ENCODE results near the gene PEX14. TPM values are rescaled to one million over a fixed set of nuclear protein-coding genes. Genes with fewer than 3 reads are reported as not detected.

Gene PEX14
- polyA plus RNA-seq, 1 donor from 2014 or later: 13.5 TPM

DNA sequence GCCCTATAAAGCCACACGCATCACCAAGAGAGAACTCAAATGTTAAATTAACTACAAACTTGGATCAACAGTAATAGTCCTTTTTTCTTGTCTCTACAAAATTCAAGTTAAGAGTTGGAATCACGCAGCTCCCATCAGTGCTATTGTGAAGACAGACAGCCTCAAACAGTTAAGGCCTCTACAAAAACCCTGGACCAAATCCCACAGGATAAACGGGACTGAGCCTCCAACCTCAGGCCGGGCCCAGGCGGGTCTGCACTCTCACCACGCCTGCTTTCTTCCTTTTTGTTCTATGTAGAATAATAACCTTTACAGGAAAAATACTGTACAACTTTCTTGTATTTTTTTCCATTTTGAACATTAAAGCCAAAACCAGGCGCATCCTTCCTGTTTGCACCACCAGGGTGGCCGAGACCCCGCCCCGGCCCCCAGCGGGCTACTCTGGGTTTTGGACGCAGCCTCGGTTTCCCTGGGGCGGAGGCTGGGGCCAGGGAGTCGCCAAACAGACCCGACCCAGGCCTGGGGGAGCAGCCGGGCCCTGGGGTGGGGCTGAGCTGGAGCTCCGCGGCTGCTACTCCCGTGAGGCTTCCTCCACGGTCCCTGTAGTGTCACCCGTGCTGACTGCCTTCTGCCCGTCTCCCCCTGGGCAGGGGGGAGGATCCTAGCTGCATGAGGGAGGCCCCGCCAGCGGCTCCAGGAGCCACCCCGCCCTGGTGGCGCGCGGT lies 163.2 kb downstream of the PEX14 start:
- Histone ChIP-seq H3K79me2 (replicated peaks; ENCODE audit: insufficient read depth, low read length) (no peaks in the 10 kb centered on the region), H3F3A (ENCODE audit: insufficient read depth, low read length, poor library complexity, severe bottlenecking) (no peaks in the 10 kb centered on the region), H3K27ac (ENCODE audit: low read length) (no peak overlapping the region), H3K4me3 (ENCODE audit: low read length) (no peak overlapping the region), H2AFZ (ENCODE audit: low read depth, low read length) (no peak overlapping the region), H3K27me3 (ENCODE audit: insufficient read depth, low read depth, low read length) (no peaks in the 10 kb centered on the region), H3K9me3 (ENCODE audit: low read length) (peaks cover 3% of the 10 kb centered on the region), H3K36me3 (ENCODE audit: insufficient read depth, low read length) (no peaks in the 10 kb centered on the region), H3K9me2 (ENCODE audit: insufficient read depth, low read length) (no peaks in the 10 kb centered on the region), H3K4me2 (ENCODE audit: low read length) (no peak overlapping the region), H3K9ac (ENCODE audit: low read length) (no peak overlapping the region), H4K20me1 (ENCODE audit: insufficient read depth) (no peaks in the 10 kb centered on the region)
- TF ChIP-seq POLR2AphosphoS5 (IDR thresholded peaks at IDR 0.05) (no peak), MXI1 (conservative IDR thresholded peaks at IDR 0.05; ENCODE audit: poor library complexity, severe bottlenecking) (no peak), EZH2 (IDR thresholded peaks at IDR 0.05; ENCODE audit: borderline replicate concordance, insufficient read depth, low read length, poor library complexity, severe bottlenecking) (no peak), RAD21 (conservative IDR thresholded peaks at IDR 0.05) (no peak), TAF1 (IDR thresholded peaks at IDR 0.05; ENCODE audit: low read depth) (no peak), EP300 (conservative IDR thresholded peaks at IDR 0.05; ENCODE audit: poor library complexity, severe bottlenecking) (no peak), REST (IDR thresholded peaks at IDR 0.05; ENCODE audit: borderline replicate concordance) (no peak), SMC3 (conservative IDR thresholded peaks at IDR 0.05; ENCODE audit: poor library complexity) (no peak)
- TF ChIP-seq, protein P1, sequence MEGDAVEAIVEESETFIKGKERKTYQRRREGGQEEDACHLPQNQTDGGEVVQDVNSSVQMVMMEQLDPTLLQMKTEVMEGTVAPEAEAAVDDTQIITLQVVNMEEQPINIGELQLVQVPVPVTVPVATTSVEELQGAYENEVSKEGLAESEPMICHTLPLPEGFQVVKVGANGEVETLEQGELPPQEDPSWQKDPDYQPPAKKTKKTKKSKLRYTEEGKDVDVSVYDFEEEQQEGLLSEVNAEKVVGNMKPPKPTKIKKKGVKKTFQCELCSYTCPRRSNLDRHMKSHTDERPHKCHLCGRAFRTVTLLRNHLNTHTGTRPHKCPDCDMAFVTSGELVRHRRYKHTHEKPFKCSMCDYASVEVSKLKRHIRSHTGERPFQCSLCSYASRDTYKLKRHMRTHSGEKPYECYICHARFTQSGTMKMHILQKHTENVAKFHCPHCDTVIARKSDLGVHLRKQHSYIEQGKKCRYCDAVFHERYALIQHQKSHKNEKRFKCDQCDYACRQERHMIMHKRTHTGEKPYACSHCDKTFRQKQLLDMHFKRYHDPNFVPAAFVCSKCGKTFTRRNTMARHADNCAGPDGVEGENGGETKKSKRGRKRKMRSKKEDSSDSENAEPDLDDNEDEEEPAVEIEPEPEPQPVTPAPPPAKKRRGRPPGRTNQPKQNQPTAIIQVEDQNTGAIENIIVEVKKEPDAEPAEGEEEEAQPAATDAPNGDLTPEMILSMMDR (IDR thresholded peaks at IDR 0.05; ENCODE audit: poor library complexity, severe bottlenecking): no peak

- H3K9ac ChIP-seq (ENCODE audit: low read length): no peak overlapping the region
- no peaks in the 10 kb centered on the region for H3K36me3 ChIP-seq (ENCODE audit: insufficient read depth, low read length)
- H3K4me3 ChIP-seq (ENCODE audit: low read length): no peak overlapping the region
- H3K27ac ChIP-seq (ENCODE audit: low read length): no peak overlapping the region
- H3K9me3 ChIP-seq (ENCODE audit: low read length): peaks cover 3% of the 10 kb centered on the region
- no peak overlapping the region for H2AFZ ChIP-seq (ENCODE audit: low read depth, low read length)
- no peaks in the 10 kb centered on the region for H3K79me2 ChIP-seq (replicated peaks; ENCODE audit: insufficient read depth, low read length)
- no peaks in the 10 kb centered on the region for H3K9me2 ChIP-seq (ENCODE audit: insufficient read depth, low read length)
- no peak for TF ChIP-seq REST (IDR thresholded peaks at IDR 0.05; ENCODE audit: borderline replicate concordance)
- TF ChIP-seq, protein P1 (IDR thresholded peaks at IDR 0.05; ENCODE audit: poor library complexity, severe bottlenecking): no peak
- no peak for TF ChIP-seq POLR2AphosphoS5 (IDR thresholded peaks at IDR 0.05)
- no peak for TF ChIP-seq EP300 (conservative IDR thresholded peaks at IDR 0.05; ENCODE audit: poor library complexity, severe bottlenecking)
- no peaks in the 10 kb centered on the region for H3F3A ChIP-seq (ENCODE audit: insufficient read depth, low read length, poor library complexity, severe bottlenecking)
- no peak overlapping the region for H3K4me2 ChIP-seq (ENCODE audit: low read length)
- H4K20me1 ChIP-seq (ENCODE audit: insufficient read depth): no peaks in the 10 kb centered on the region
- H3K27me3 ChIP-seq (ENCODE audit: insufficient read depth, low read depth, low read length): no peaks in the 10 kb centered on the region
These were observed 163.8 kb downstream of the PEX14 start for GRCh38 chr1:10638559-10639005.
